GM23338 (cell line): ENCODE data around the gene OSBPL5.

Experiments
- CREB1 ChIP-seq: fragments of 250-450 bp; sonication (Bioruptor Pico); IDR thresholded peaks from 2 replicates; pipeline ENCODE4 v1.5.0; 2020; ENCODE audit warnings: low read depth, mild to moderate bottlenecking, moderate library complexity
- EZH2 ChIP-seq: fragments of 200-600 bp; sonication (generic); IDR thresholded peaks from one replicate; pipeline ENCODE4 v1.8.0; 2017; ENCODE audit warnings: antibody characterized with exemption, mild to moderate bottlenecking, low read depth; ENCODE audit not compliant: unreplicated experiment
- EZH2phosphoT487 ChIP-seq: fragments of 200-600 bp; sonication (generic); IDR thresholded peaks from one replicate; pipeline ENCODE4 v1.8.1; 2018; ENCODE audit warnings: antibody characterized with exemption; ENCODE audit not compliant: unreplicated experiment
- POLR2AphosphoS5 ChIP-seq: IDR thresholded peaks from 2 replicates; pipeline ENCODE4 v1.6.1; 2016; ENCODE audit warnings: antibody characterized with exemption, low read depth
- STAT1 ChIP-seq: IDR thresholded peaks from one replicate; pipeline ENCODE4 v1.6.1; 2016; ENCODE audit warnings: antibody characterized with exemption; ENCODE audit not compliant: unreplicated experiment
- ZNF114 ChIP-seq: fragments of 250-450 bp; sonication (Bioruptor Pico); IDR thresholded peaks from 2 replicates; pipeline ENCODE4 v1.5.0; 2020; ENCODE audit warnings: mild to moderate bottlenecking, moderate library complexity
- TF ChIP-seq, protein P1 (sequence below), 2 experiments: fragments of 200-600 bp in 1 of 2; sonication (generic) in 1 of 2; conservative IDR thresholded peaks; 2 replicates each; pipeline versions ENCODE4 v1.5.1 to v1.6.1; 2016 to 2017; ENCODE audit warnings: antibody characterized with exemption in 2 of 2, low read depth in 2 of 2, mild to moderate bottlenecking in 2 of 2, moderate library complexity in 1 of 2

DNA sequence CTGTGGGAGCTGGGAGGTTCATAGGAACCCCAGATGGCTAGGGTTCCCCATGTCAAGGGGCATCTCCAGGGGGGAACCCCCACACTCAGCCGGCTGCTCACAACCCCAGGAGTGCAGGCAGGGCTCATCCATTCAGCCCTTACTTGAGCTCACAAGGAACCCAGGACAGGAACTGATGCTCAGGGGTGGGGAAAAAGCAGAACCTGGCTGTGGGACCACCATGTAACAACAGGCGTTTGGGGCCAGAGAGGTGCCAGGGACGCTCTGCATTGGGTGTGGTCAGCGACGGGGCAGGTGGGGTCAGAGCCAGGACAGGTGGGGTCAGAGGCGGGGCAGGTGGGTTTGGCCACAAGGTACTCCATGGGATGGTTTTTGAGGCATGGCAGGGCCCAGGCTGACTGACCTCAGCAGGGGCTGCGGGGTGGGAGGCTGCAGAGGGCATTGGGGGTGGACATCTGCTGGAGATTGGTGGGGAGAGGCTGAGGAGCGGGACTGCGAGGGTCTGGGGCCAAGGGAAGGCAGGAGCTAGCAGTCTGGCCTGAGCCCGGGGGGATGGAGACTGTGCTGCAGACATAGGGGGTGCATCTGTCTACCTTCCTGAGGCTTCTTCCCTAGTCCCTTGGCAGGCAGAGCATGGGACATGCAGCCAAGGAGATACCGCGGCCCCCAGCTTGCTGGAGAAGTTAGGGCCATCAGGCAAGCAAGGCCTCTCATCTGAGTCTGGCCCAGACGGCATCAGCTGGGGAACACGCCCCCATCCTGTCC lies 73.8 kb downstream of the OSBPL5 start:
- TF ChIP-seq CREB1 (CRISPR knock-in tag) (no peak), ZNF114 (CRISPR knock-in tag) (no peak), EZH2phosphoT487 (no peak), STAT1 (no peak), EZH2 (no peak), POLR2AphosphoS5 (no peak)
- TF ChIP-seq, protein P1, sequence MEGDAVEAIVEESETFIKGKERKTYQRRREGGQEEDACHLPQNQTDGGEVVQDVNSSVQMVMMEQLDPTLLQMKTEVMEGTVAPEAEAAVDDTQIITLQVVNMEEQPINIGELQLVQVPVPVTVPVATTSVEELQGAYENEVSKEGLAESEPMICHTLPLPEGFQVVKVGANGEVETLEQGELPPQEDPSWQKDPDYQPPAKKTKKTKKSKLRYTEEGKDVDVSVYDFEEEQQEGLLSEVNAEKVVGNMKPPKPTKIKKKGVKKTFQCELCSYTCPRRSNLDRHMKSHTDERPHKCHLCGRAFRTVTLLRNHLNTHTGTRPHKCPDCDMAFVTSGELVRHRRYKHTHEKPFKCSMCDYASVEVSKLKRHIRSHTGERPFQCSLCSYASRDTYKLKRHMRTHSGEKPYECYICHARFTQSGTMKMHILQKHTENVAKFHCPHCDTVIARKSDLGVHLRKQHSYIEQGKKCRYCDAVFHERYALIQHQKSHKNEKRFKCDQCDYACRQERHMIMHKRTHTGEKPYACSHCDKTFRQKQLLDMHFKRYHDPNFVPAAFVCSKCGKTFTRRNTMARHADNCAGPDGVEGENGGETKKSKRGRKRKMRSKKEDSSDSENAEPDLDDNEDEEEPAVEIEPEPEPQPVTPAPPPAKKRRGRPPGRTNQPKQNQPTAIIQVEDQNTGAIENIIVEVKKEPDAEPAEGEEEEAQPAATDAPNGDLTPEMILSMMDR (conservative IDR thresholded peaks at IDR 0.05; ENCODE audit: low read depth in 2 of 2): no peak
